ENCODE data around the gene PSMA7. TPM values are rescaled to one million over a fixed set of nuclear protein-coding genes. Genes with fewer than 3 reads are reported as not detected.

PSMA7 gene
- total and polyA plus RNA-seq, 11 donors = 172 to 472 (median 233) TPM

- no peak for ATAC-seq
- intact Hi-C loops (cut with DNase I) = no loop called here
- Histone ChIP-seq H3K4me1 (peaks cover 0 to 7% (median 0%) of the 10 kb centered on the region in 12 donors), H3K4me3 (no peak overlapping the region), H3K9me3 (no peaks in the 10 kb centered on the region), H3K27me3 (no peaks in the 10 kb centered on the region), H3K36me3 (peaks cover 0 to 69% (median 60%) of the 10 kb centered on the region in 9 donors), H3K27ac (no peak overlapping the region)
- TF ChIP-seq CTCF (IDR thresholded peaks at IDR 0.05) (no peak), POLR2A (IDR thresholded peaks at IDR 0.05) (no peak)
- DNase-seq = no peak
- WGBS, 4 donors = 82 to 95% (median 94%) methylated on average over 4 of the region's 4 CpGs
Observed at GRCh38 chr20:62168061-62168460, 24.9 kb upstream of the PSMA7 start.

DNA sequence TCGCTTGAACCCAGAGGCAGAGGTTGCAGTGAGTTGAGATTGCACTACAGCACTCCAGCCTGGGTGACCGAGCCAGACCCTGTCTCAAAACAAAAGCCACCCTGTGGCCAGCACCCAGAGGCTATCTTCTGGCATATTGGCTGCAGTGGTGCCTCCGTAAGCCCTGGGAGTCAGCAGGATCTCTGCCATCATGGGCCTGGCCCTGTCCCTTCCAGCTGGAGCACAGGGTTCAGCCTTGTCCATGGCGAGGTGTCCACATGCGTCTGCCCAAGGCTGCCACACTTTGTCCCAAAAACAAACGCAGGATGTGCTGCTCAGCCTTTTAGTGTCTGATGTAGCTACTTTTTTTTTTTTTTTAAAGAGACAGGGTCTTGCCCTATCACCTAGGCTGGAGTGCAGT, 24.3 kb upstream of the PSMA7 start:
- DNase-seq (peak in 1 of 5 donors; percentile 42), ATAC-seq (no peak)
- Histone ChIP-seq H3K36me3 (peaks cover 0 to 69% (median 61%) of the 10 kb centered on the region in 9 donors), H3K4me1 (peaks cover 0 to 7% (median 0%) of the 10 kb centered on the region in 12 donors), H3K27me3 (no peaks in the 10 kb centered on the region), H3K9me3 (no peaks in the 10 kb centered on the region), H3K27ac (no peak overlapping the region), H3K4me3 (no peak overlapping the region)
- WGBS, 4 donors = 55 to 76% (median 66%) methylated on average over 4 to 6 of the region's 6 CpGs
- intact Hi-C loops (cut with DNase I) = no loop called here
- TF ChIP-seq CTCF (IDR thresholded peaks at IDR 0.05) (no peak), POLR2A (IDR thresholded peaks at IDR 0.05) (no peak)

DNA sequence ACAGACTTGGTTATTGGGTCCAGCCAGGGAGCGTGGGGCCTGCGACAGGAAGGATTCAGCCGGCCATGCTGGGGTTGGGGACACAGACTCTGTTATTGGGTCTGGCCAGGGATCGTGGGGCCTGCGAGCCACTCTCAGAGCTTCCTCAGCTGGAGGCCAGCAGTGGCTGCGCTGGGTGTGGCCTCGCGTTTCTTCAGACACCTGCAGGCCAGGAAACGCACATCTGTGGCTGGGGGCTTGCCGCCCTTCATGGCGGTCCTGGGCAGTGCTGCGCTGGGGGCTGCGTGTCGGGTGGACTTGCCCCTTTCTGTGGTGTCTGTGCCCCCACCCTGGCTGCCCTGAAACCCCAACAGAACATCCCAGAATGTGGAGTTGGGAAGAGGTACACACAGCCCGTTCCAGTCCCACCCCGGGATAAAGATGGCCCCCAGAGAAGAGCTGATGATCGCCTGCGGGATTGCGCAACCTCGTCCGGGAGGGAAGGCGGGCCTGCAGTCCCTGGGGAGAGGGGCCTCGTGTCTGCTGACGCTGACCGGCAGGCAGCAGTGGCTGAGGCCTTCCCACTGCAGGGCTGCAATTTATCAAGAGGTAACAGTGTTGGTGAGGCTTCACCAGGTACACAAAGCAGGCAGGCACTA, 22.7 kb upstream of the PSMA7 start:
- TF ChIP-seq POLR2A (IDR thresholded peaks at IDR 0.05) (no peak), CTCF (IDR thresholded peaks at IDR 0.05) (no peak)
- intact Hi-C loops (cut with DNase I) = no loop called here
- H3K4me1 ChIP-seq = no peaks in the 10 kb centered on the region
- H3K36me3 ChIP-seq = peaks cover 0 to 82% (median 74%) of the 10 kb centered on the region in 9 donors
- H3K4me3 ChIP-seq = no peak overlapping the region
- ATAC-seq = peak in 2 of 4 donors; percentile 7 to 25
- 71 to 94% (median 85%) methylated on average over 9 to 25 of the region's 25 CpGs for WGBS, 4 donors
- peak in 3 of 5 donors; percentile 48 to 69 (median 51) for DNase-seq
- H3K27ac ChIP-seq = no peak overlapping the region
- no peaks in the 10 kb centered on the region for H3K9me3 ChIP-seq
- no peaks in the 10 kb centered on the region for H3K27me3 ChIP-seq

DNA sequence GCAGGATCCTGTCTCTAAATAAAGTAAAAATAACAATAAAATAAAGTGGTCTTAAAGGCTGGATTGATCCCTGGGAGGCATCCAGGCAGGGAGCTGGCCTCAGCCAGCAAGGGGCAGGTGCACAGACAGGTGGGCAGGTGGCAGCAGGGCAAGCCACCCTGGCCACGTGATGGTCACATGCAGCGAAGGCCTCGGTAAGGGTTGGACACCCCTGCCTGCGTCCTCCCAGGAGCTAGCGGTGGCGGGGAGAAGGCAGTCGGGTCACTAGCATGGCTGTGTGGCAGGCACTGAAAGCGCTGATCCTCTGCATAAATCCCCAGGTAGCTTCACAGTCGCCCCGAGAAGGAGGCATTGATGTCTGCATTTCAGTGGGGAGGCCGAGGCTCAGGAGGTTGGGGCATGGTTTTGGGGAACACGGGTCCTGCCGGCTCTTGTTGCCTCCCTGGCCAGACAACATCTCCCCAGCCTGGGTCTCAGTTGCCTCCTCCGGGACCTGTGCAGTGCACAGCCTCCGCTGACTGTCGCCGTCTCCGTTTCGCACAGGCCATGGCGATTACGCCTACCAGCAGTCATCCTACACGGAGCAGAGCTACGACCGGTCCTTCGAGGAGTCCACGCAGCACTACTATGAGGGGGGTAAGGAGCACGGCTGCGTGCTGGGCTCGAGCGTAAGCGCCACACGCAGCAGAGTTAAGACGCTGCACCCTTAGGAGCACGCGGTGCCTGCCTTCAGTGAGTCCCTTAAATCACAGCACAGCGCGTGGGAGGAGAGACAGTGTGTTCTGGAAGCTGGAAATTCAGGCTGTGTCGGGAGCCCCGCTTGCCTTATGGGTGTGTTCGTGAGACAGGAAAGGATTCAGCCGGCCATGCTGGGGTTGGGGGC, 21.9 kb upstream of the PSMA7 start:
- ATAC-seq (peak in 1 of 4 donors; percentile 19), DNase-seq (peak in 1 of 5 donors; percentile 48)
- no peaks in the 10 kb centered on the region for H3K4me1 ChIP-seq
- 94 to 97% (median 96%) methylated on average over 35 to 41 of the region's 41 CpGs for WGBS, 4 donors
- no peak overlapping the region for H3K4me3 ChIP-seq
- intact Hi-C loops (cut with DNase I) = no loop called here
- H3K27me3 ChIP-seq = no peaks in the 10 kb centered on the region
- H3K27ac ChIP-seq = no peak overlapping the region
- TF ChIP-seq POLR2A (IDR thresholded peaks at IDR 0.05) (no peak), CTCF (IDR thresholded peaks at IDR 0.05) (no peak)
- H3K36me3 ChIP-seq = peaks cover 0 to 87% (median 79%) of the 10 kb centered on the region in 9 donors
- no peaks in the 10 kb centered on the region for H3K9me3 ChIP-seq
